Natural killer cell (primary cell): ENCODE results near the gene ZNF561. TPM values are rescaled to one million over a fixed set of nuclear protein-coding genes. Genes with fewer than 3 reads are reported as not detected.
"Not testable (repeated sequence)": the region's sequence is repeated elsewhere in the genome, so short reads cannot be mapped to it uniquely, and the experiment has no call there.

Experiments
- ATAC-seq, 3 donors: fragments of 150-1000 bp in 2 of 3; fragments of 200-7000 bp in 1 of 3; cut with Tn5 transposase; 1 replicate in 1 of 3; 2 replicates in 2 of 3; pipeline ENCODE4 v1.10.0; 2021; ENCODE audit warnings: mild to moderate bottlenecking in 2 of 3, moderate library complexity in 2 of 3
- DNase-seq, 2 donors: peaks; one replicate each; pipeline versions ENCODE4 v3.0.0 to v3.0.0-alpha.2; 2013 to 2021; ENCODE audit warnings: mixed read lengths in 1 of 2
- H3K27ac ChIP-seq: one replicate; pipeline ENCODE4 v1.5.1; 2013; ENCODE audit warnings: mild to moderate bottlenecking, low read length
- H3K27me3 ChIP-seq: one replicate; pipeline ENCODE4 v1.6.1; 2013; ENCODE audit warnings: low read length; ENCODE audit not compliant: control insufficient read depth, insufficient read depth
- H3K36me3 ChIP-seq: one replicate; pipeline ENCODE4 v1.6.1; 2013; ENCODE audit warnings: low read length; ENCODE audit not compliant: control insufficient read depth, insufficient read depth
- H3K4me1 ChIP-seq: one replicate; pipeline ENCODE4 v1.6.1; 2013; ENCODE audit warnings: low read length; ENCODE audit not compliant: control insufficient read depth, insufficient read depth
- H3K4me3 ChIP-seq: one replicate; pipeline ENCODE4 v1.5.1; 2013; ENCODE audit warnings: low read length
- H3K9me3 ChIP-seq: one replicate; pipeline ENCODE4 v1.6.1; 2013; ENCODE audit warnings: low read length; ENCODE audit not compliant: control insufficient read depth, insufficient read depth
- H3K27ac Mint-ChIP-seq, 2 donors: one replicate each; pipeline ENCODE4 v1.8.0; 2022; ENCODE audit warnings: mild to moderate bottlenecking in 2 of 2, mixed read lengths in 2 of 2, moderate library complexity in 1 of 2
- H3K27me3 Mint-ChIP-seq, 2 donors: one replicate each; pipeline ENCODE4 v1.8.0; 2022; ENCODE audit warnings: low read depth in 2 of 2, mixed read lengths in 2 of 2
- H3K36me3 Mint-ChIP-seq: one replicate; pipeline ENCODE4 v1.8.0; 2022; ENCODE audit warnings: mixed read lengths
- H3K4me1 Mint-ChIP-seq, 2 donors: one replicate each; pipeline ENCODE4 v1.8.0; 2022; ENCODE audit warnings: mixed read lengths in 2 of 2
- H3K4me3 Mint-ChIP-seq: one replicate; pipeline ENCODE4 v1.8.0; 2022; ENCODE audit warnings: mild to moderate bottlenecking, moderate library complexity, mixed read lengths
- H3K9me3 Mint-ChIP-seq, 2 donors: one replicate each; pipeline ENCODE4 v1.8.0; 2022; ENCODE audit warnings: mixed read lengths in 2 of 2
- whole genome bisulfite sequencing: methylation state at CpG from one replicate; pipeline ENCODE4 v1.1.7; 2013; ENCODE audit warnings: missing lambda C conversion rate; ENCODE audit not compliant: insufficient coverage; 5-methylcytosine and 5-hydroxymethylcytosine counted together
- intact Hi-C: fragments of 100-400 bp; cut with micrococcal nuclease; formaldehyde crosslinking; loops from one replicate; pipeline ENCODE4 v1.14.2; 2022
- total RNA-seq, 4 donors: library from RNA; stranded (reverse); fragments of 120-200 nt in 1 of 4; gene quantifications; one replicate each; pipeline versions ENCODE4 v1.2.3 to v1.2.4, GENCODE V29; 2013 to 2022
- TF ChIP-seq, protein P1 (sequence below): fragments of 200-600 bp; IDR thresholded peaks from one replicate; pipeline ENCODE4 v1.8.0; 2022; ENCODE audit warnings: antibody characterized with exemption

ZNF561 gene
- total RNA-seq, 3 donors from 2014 or later (not counting 1 experiment from before 2014, with no cell fraction given) = 32.2 to 47.3 (median 36.9) TPM

GRCh38 chr19:9586764-9587163 lies 34.3 kb downstream of the ZNF561 start:
- ATAC-seq (peak; percentile 49 to 52 (median 52)), DNase-seq (peak; percentile 59 to 89)
- H3K9me3 Mint-ChIP-seq = no peaks in the 10 kb centered on the region
- no peaks in the 10 kb centered on the region for H3K27me3 ChIP-seq
- peaks cover 26% of the 10 kb centered on the region for H3K4me1 ChIP-seq
- no peak overlapping the region for H3K4me3 ChIP-seq
- H3K4me1 Mint-ChIP-seq = peaks cover 21 to 22% of the 10 kb centered on the region in 2 donors
- intact Hi-C loops = loop anchor here (1.0 kb wide), 1 partner anchor 210 kb away; no protein-coding TSS in a partner anchor
- H3K4me3 Mint-ChIP-seq = no peak overlapping the region
- WGBS = 18% methylated on average over 7 of the region's 7 CpGs
- no peaks in the 10 kb centered on the region for H3K36me3 ChIP-seq
- H3K9me3 ChIP-seq = no peaks in the 10 kb centered on the region
- peaks cover 15 to 44% of the 10 kb centered on the region in 2 donors for H3K27me3 Mint-ChIP-seq
- peak overlapping the region in 1 of 2 donors; percentile 3 for H3K27ac Mint-ChIP-seq
- H3K27ac ChIP-seq = no peak overlapping the region
- TF ChIP-seq, protein P1, sequence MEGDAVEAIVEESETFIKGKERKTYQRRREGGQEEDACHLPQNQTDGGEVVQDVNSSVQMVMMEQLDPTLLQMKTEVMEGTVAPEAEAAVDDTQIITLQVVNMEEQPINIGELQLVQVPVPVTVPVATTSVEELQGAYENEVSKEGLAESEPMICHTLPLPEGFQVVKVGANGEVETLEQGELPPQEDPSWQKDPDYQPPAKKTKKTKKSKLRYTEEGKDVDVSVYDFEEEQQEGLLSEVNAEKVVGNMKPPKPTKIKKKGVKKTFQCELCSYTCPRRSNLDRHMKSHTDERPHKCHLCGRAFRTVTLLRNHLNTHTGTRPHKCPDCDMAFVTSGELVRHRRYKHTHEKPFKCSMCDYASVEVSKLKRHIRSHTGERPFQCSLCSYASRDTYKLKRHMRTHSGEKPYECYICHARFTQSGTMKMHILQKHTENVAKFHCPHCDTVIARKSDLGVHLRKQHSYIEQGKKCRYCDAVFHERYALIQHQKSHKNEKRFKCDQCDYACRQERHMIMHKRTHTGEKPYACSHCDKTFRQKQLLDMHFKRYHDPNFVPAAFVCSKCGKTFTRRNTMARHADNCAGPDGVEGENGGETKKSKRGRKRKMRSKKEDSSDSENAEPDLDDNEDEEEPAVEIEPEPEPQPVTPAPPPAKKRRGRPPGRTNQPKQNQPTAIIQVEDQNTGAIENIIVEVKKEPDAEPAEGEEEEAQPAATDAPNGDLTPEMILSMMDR = peak; percentile 59
- no peaks in the 10 kb centered on the region for H3K36me3 Mint-ChIP-seq

DNA sequence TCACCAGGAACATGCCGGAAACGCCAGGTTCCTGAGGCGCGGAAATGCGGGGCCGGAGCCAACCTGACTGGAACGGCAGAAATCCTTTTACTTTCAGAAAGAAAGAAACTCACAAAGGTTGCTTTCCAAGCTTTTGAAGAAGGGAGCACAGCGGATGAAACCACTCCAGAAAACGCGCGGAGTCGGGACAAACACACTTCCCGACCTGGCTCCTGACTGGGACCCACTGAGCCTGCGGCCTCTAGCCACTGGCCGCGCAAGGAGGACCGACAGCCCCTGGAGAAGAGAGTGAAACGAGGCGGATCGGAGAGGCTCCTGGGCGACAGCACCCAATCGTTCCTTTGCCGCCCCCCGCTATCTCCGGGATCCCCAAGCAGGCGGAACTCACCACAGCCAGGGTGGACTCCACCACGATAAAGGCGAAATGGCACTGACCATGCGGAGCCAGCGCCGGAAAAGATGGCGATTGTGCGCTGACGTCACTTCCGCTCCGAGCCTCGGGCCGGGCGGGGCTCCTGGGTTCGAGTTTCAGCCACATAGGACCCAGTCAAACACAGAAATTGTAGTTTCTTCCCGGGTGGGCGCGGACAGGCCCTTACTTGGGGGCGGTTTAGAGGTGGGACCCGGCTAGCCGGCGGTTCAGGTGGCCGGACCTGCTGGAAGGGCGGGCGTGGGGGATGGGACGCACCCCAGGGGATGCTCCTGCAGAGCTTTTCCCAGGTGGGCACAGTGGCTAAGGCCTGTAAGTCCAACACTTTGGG lies 36.8 kb downstream of the ZNF561 start, which contains the start of gene ZNF121:
Gene ZNF121 (minus strand): TSS at position 432 of the 761 bp plus-strand sequence. CDS start 16,407 bp downstream, outside the sequence.
- Histone ChIP-seq H3K27me3 (no peaks in the 10 kb centered on the region), H3K36me3 (no peaks in the 10 kb centered on the region), H3K9me3 (no peaks in the 10 kb centered on the region), H3K27ac (peak within 1 kb of the TSS; percentile 94), H3K4me1 (peaks cover 27% of the 10 kb centered on the region), H3K4me3 (peak within 1 kb of the TSS; percentile 95)
- DNase-seq = peak; percentile 83 to 89
- peaks cover 9 to 19% of the 10 kb centered on the region in 2 donors for H3K27me3 Mint-ChIP-seq
- TF ChIP-seq, protein P1 = no peak
- WGBS = 0% methylated on average over 51 of the region's 51 CpGs
- ATAC-seq = peak; percentile 88 to 89 (median 89)
- H3K4me3 Mint-ChIP-seq = peak within 1 kb of the TSS; percentile 96
- intact Hi-C loops = loop anchor here (1.0 to 5.0 kb wide), 3 partner anchors 38 to 262 kb away; partner anchors contain the start of genes ZNF426, ZNF559 and ZNF561
- H3K27ac Mint-ChIP-seq = peak within 1 kb of the TSS; percentile 97
- no peaks in the 10 kb centered on the region for H3K9me3 Mint-ChIP-seq
- peaks cover 41 to 44% of the 10 kb centered on the region in 2 donors for H3K4me1 Mint-ChIP-seq
- H3K36me3 Mint-ChIP-seq = no peaks in the 10 kb centered on the region

DNA sequence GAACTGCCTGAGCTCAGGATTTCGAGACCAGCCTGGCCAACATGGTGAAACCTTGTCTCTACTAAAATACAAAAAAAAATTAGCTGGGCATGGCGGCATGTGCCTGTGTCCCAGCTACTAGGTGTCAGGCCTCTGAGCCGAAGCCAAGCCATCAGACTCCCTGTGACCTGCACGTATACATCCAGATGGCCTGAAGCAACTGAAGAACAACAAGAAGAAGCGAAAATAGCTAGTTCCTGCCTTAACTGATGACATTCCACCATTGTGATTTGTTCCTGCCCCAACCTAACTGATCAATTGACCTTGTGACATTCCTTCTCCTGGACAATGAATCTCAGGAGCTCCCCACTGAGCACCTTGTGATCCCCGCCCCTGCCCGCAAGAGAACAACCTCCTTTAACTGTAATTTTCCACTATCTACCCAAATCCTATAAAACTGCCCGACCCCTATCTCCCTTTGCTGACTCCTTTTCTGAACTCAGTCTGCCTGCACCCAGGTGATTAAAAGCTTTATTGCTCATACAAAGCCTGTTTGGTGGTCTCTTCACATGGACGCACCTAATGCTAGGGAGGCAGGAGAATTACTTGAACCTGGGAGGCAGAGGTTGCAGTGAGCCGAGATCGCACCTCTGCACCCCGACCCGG lies 38.8 kb downstream of the ZNF561 start:
- DNase-seq, H3K36me3 ChIP-seq, H3K36me3 Mint-ChIP-seq, H3K27ac ChIP-seq, H3K9me3 ChIP-seq, H3K27me3 ChIP-seq, H3K9me3 Mint-ChIP-seq, ATAC-seq, H3K27me3 Mint-ChIP-seq, H3K4me3 ChIP-seq: not testable (repeated sequence)
- Mint-ChIP-seq H3K4me3 (peak overlapping the region; percentile 68), H3K27ac (peak overlapping the region; percentile 35 to 44), H3K4me1 (peaks cover 54 to 58% of the 10 kb centered on the region in 2 donors)
- intact Hi-C loops = loop anchor here (5.0 kb wide), 2 partner anchors 40 to 260 kb away; partner anchors contain the start of genes ZNF559 and ZNF561
- H3K4me1 ChIP-seq = peaks cover 27% of the 10 kb centered on the region
- WGBS = 93% methylated on average over 9 of the region's 13 CpGs

DNA sequence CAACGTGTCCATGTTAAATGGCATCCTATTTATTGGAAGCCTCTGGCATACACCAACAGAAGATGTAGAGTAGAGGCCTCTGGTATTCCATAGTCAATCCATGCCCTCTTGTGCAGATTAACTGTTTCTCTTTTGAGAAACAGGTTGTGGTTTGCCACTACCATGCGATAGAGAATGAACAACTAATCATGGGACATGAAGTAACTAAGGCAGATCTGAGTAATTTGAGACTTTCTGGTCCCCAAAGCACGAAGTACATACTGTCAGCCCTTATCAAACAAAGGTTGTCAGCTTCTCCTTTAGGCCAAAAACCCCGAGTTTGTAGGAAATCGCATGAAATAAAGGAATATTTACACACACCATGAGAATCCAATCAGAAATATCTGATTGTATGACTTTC lies 40.3 kb downstream of the ZNF561 start:
- no peaks in the 10 kb centered on the region for H3K36me3 Mint-ChIP-seq
- H3K4me3 ChIP-seq = no peak overlapping the region
- H3K4me3 Mint-ChIP-seq = no peak overlapping the region

More for the DNA sequence above, 40.3 kb downstream of the ZNF561 start:
- intact Hi-C loops = loop anchor here (5.0 kb wide), 2 partner anchors 42 to 258 kb away; partner anchors contain the start of genes ZNF559 and ZNF561
- no peak overlapping the region for H3K27ac ChIP-seq
- Mint-ChIP-seq H3K27ac (peak overlapping the region; percentile 44 to 50), H3K9me3 (no peaks in the 10 kb centered on the region), H3K4me1 (peaks cover 62 to 64% of the 10 kb centered on the region in 2 donors), H3K27me3 (no peaks in the 10 kb centered on the region)
- peaks cover 4% of the 10 kb centered on the region for H3K36me3 ChIP-seq
- peaks cover 3% of the 10 kb centered on the region for H3K9me3 ChIP-seq
- no peaks in the 10 kb centered on the region for H3K27me3 ChIP-seq
- ATAC-seq (no peak), DNase-seq (no peak)
- TF ChIP-seq, protein P1 = no peak
- H3K4me1 ChIP-seq = peaks cover 27% of the 10 kb centered on the region
- 76% methylated on average over 5 of the region's 5 CpGs for WGBS
